GM15510 (cell line): Measurements from ENCODE around the gene MYBPC2.

ENCODE experiments used
- POLR2A ChIP-seq: IDR thresholded peaks from 3 replicates; pipeline ENCODE4 v1.6.1; 2011; ENCODE audit warnings: borderline replicate concordance; ENCODE audit not compliant: insufficient read length; ENCODE audit errors: extremely low read depth

MYBPC2 gene

GRCh38 chr19:50402544-50403301 lies 30.0 kb upstream of the MYBPC2 start:
- no peak for TF ChIP-seq POLR2A

- no peak for TF ChIP-seq POLR2A
Measured at GRCh38 chr19:50406156-50406820, 26.4 kb upstream of the MYBPC2 start.

GRCh38 chr19:50406829-50407228 lies 25.9 kb upstream of the MYBPC2 start:
- no peak for TF ChIP-seq POLR2A

- TF ChIP-seq POLR2A, result no peak
Measured at GRCh38 chr19:50409347-50409746, 23.3 kb upstream of the MYBPC2 start.

- no peak for TF ChIP-seq POLR2A
Measured at GRCh38 chr19:50410109-50410508, 22.6 kb upstream of the MYBPC2 start.

GRCh38 chr19:50412419-50412818 lies 20.3 kb upstream of the MYBPC2 start:
- no peak for TF ChIP-seq POLR2A

- no peak for TF ChIP-seq POLR2A
Measured at GRCh38 chr19:50413096-50413495, 19.6 kb upstream of the MYBPC2 start.

GRCh38 chr19:50413531-50413930 lies 19.2 kb upstream of the MYBPC2 start:
- no peak for TF ChIP-seq POLR2A

GRCh38 chr19:50414864-50415660 lies 17.6 kb upstream of the MYBPC2 start:
- no peak for TF ChIP-seq POLR2A

- peak; percentile 51 for TF ChIP-seq POLR2A
Measured at GRCh38 chr19:50415661-50416033, 17.0 kb upstream of the MYBPC2 start.

GRCh38 chr19:50416034-50416977 lies 16.4 kb upstream of the MYBPC2 start:
- no peak for TF ChIP-seq POLR2A

GRCh38 chr19:50417111-50418081 lies 15.3 kb upstream of the MYBPC2 start:
- peak; percentile 4 for TF ChIP-seq POLR2A
